AG08395 (cell line): ENCODE measurements around the gene CCDC86.
"Not testable (repeated sequence)": the region's sequence is repeated elsewhere in the genome, so short reads cannot be mapped to it uniquely, and the experiment has no call there.

Experiments
- DNase-seq: peaks from one replicate; pipeline ENCODE4 v3.0.0; 2012; ENCODE audit warnings: mixed read lengths, low spot score

Gene CCDC86

GRCh38 chr11:60841797-60842667 lies at the start of gene CCDC86:
Gene CCDC86 (plus strand): TSS chr11:60842113. CDS start chr11:60842125, 12 bp downstream.
- DNase-seq, result peak; percentile 100

- no peak for DNase-seq
These were observed 49.4 kb upstream of the CCDC86 start for GRCh38 chr11:60792521-60792920.

GRCh38 chr11:60795291-60795690 lies 46.6 kb upstream of the CCDC86 start:
- no peak for DNase-seq

GRCh38 chr11:60797846-60798630 lies 43.9 kb upstream of the CCDC86 start:
- DNase-seq, result no peak

- DNase-seq, result no peak
These were observed 43.3 kb upstream of the CCDC86 start for GRCh38 chr11:60798631-60799030.

- DNase-seq, result no peak
These were observed 40.7 kb upstream of the CCDC86 start for GRCh38 chr11:60801194-60801593.

- DNase-seq, result no peak
These were observed 38.5 kb upstream of the CCDC86 start for GRCh38 chr11:60803273-60803936.

GRCh38 chr11:60809249-60809648 lies 32.7 kb upstream of the CCDC86 start:
- no peak for DNase-seq

GRCh38 chr11:60809691-60810090 lies 32.2 kb upstream of the CCDC86 start:
- DNase-seq, result no peak

GRCh38 chr11:60810151-60810550 lies 31.8 kb upstream of the CCDC86 start:
- no peak for DNase-seq

GRCh38 chr11:60810569-60810968 lies 31.3 kb upstream of the CCDC86 start:
- DNase-seq, result no peak

GRCh38 chr11:60813324-60813723 lies 28.6 kb upstream of the CCDC86 start:
- no peak for DNase-seq

- DNase-seq, result no peak
These were observed 27.8 kb upstream of the CCDC86 start for GRCh38 chr11:60814112-60814511.

- no peak for DNase-seq
These were observed 25.2 kb upstream of the CCDC86 start for GRCh38 chr11:60816590-60817157.

GRCh38 chr11:60818057-60818456 lies 23.9 kb upstream of the CCDC86 start:
- no peak for DNase-seq

- no peak for DNase-seq
These were observed 19.9 kb upstream of the CCDC86 start for GRCh38 chr11:60821827-60822599.

GRCh38 chr11:60823745-60824306 lies 18.1 kb upstream of the CCDC86 start:
- DNase-seq, result not testable (repeated sequence)

- no peak for DNase-seq
These were observed 16.8 kb upstream of the CCDC86 start for GRCh38 chr11:60825118-60825517.

GRCh38 chr11:60825790-60826189 lies 16.1 kb upstream of the CCDC86 start:
- DNase-seq, result no peak

- no peak for DNase-seq
These were observed 11.3 kb upstream of the CCDC86 start for GRCh38 chr11:60830478-60831142.

- DNase-seq, result peak; percentile 87
These were observed 10.8 kb upstream of the CCDC86 start for GRCh38 chr11:60831143-60831500.
